GM23338 (cell line): Measurements from ENCODE around the gene PPP1R10. TPM values are rescaled to one million over a fixed set of nuclear protein-coding genes. Genes with fewer than 3 reads are reported as not detected.

Experiments used
- ATAC-seq: fragments of 200-7000 bp; cut with Tn5 transposase; 3 replicates; pipeline ENCODE4 v1.9.1; 2020
- DNase-seq: peaks from one replicate; pipeline ENCODE4 v3.0.0-alpha.2; 2015; ENCODE audit warnings: low spot score
- H2AFZ ChIP-seq: fragments of 200-600 bp; sonication (generic); 2 replicates; pipeline ENCODE4 v1.8.0; 2016; ENCODE audit warnings: antibody characterized with exemption, mild to moderate bottlenecking, moderate library complexity
- H3F3A ChIP-seq: fragments of 200-600 bp; sonication (generic); replicated peaks from 2 replicates; pipeline ENCODE4 v1.8.0; 2017; ENCODE audit warnings: antibody characterized with exemption, mixed run types, low read depth
- H3K27ac ChIP-seq: fragments of 200-600 bp; sonication (generic); 2 replicates; pipeline ENCODE4 v1.6.1; 2016; ENCODE audit warnings: low read depth
- H3K27me3 ChIP-seq: fragments of 200-600 bp; sonication (generic); 2 replicates; pipeline ENCODE4 v1.8.0; 2016; ENCODE audit warnings: mild to moderate bottlenecking, mixed run types, moderate library complexity; ENCODE audit not compliant: insufficient read depth
- H3K36me3 ChIP-seq: fragments of 200-600 bp; sonication (generic); 2 replicates; pipeline ENCODE4 v1.8.0; 2016; ENCODE audit warnings: mild to moderate bottlenecking; ENCODE audit not compliant: insufficient read depth
- H3K4me1 ChIP-seq: fragments of 200-600 bp; sonication (generic); 2 replicates; pipeline ENCODE4 v1.8.0; 2016; ENCODE audit warnings: mild to moderate bottlenecking, moderate library complexity; ENCODE audit not compliant: insufficient read depth
- H3K4me2 ChIP-seq: fragments of 200-600 bp; sonication (generic); 2 replicates; pipeline ENCODE4 v1.7.1; 2017; ENCODE audit warnings: mixed run types
- H3K4me3 ChIP-seq: fragments of 200-600 bp; sonication (generic); 2 replicates; pipeline ENCODE4 v1.6.1; 2016; ENCODE audit warnings: mixed run types
- H3K79me2 ChIP-seq: fragments of 200-600 bp; sonication (generic); replicated peaks from 2 replicates; pipeline ENCODE4 v1.8.0; 2017; ENCODE audit warnings: mild to moderate bottlenecking; ENCODE audit not compliant: insufficient read depth
- H3K9me2 ChIP-seq: fragments of 200-600 bp; sonication (generic); 2 replicates; pipeline ENCODE4 v1.8.0; 2017; ENCODE audit not compliant: insufficient read depth
- H4K20me1 ChIP-seq: fragments of 200-600 bp; sonication (generic); replicated peaks from 2 replicates; pipeline ENCODE4 v1.8.0; 2017; ENCODE audit warnings: mild to moderate bottlenecking; ENCODE audit not compliant: insufficient read depth
- H3K27ac Mint-ChIP-seq: 2 replicates; pipeline ENCODE4 v1.8.0; 2020; ENCODE audit warnings: inconsistent platforms, mild to moderate bottlenecking, moderate library complexity, mixed read lengths
- H3K27me3 Mint-ChIP-seq: 3 replicates; pipeline ENCODE4 v1.8.0; 2022; ENCODE audit warnings: low read depth, mild to moderate bottlenecking, moderate library complexity, mixed read lengths, inconsistent platforms; ENCODE audit not compliant: insufficient read depth, poor library complexity
- H3K36me3 Mint-ChIP-seq: 3 replicates; pipeline ENCODE4 v1.8.0; 2021; ENCODE audit warnings: low read depth, mild to moderate bottlenecking, inconsistent platforms, moderate library complexity, mixed read lengths
- H3K4me1 Mint-ChIP-seq: 3 replicates; pipeline ENCODE4 v1.8.0; 2020; ENCODE audit warnings: mild to moderate bottlenecking, inconsistent platforms, mixed read lengths
- H3K4me3 Mint-ChIP-seq: 3 replicates; pipeline ENCODE4 v1.8.0; 2021; ENCODE audit warnings: moderate library complexity, mild to moderate bottlenecking, inconsistent platforms, mixed read lengths
- H3K9me3 Mint-ChIP-seq: 3 replicates; pipeline ENCODE4 v1.8.0; 2020; ENCODE audit warnings: moderate library complexity, mild to moderate bottlenecking, inconsistent platforms, mixed read lengths
- CREB1 ChIP-seq: fragments of 250-450 bp; sonication (Bioruptor Pico); IDR thresholded peaks from 2 replicates; pipeline ENCODE4 v1.5.0; 2020; ENCODE audit warnings: low read depth, mild to moderate bottlenecking, moderate library complexity
- CTCF ChIP-seq, 2 experiments: fragments of 200-600 bp in 1 of 2; sonication (generic) in 1 of 2; conservative IDR thresholded peaks; 2 replicates each; pipeline versions ENCODE4 v1.5.1 to v1.6.1; 2016 to 2017; ENCODE audit warnings: antibody characterized with exemption in 2 of 2, low read depth in 2 of 2, mild to moderate bottlenecking in 2 of 2, moderate library complexity in 1 of 2
- ETS1 ChIP-seq: IDR thresholded peaks from 2 replicates; pipeline ENCODE4 v1.6.1; 2016; ENCODE audit warnings: antibody characterized with exemption
- EZH2 ChIP-seq: fragments of 200-600 bp; sonication (generic); IDR thresholded peaks from one replicate; pipeline ENCODE4 v1.8.0; 2017; ENCODE audit warnings: antibody characterized with exemption, mild to moderate bottlenecking, low read depth; ENCODE audit not compliant: unreplicated experiment
- EZH2phosphoT487 ChIP-seq: fragments of 200-600 bp; sonication (generic); IDR thresholded peaks from one replicate; pipeline ENCODE4 v1.8.1; 2018; ENCODE audit warnings: antibody characterized with exemption; ENCODE audit not compliant: unreplicated experiment
- JUNB ChIP-seq: IDR thresholded peaks from one replicate; pipeline ENCODE4 v1.6.1; 2016; ENCODE audit warnings: antibody characterized with exemption; ENCODE audit not compliant: unreplicated experiment
- NANOG ChIP-seq: IDR thresholded peaks from 2 replicates; pipeline ENCODE4 v1.6.1; 2016; ENCODE audit warnings: antibody characterized with exemption, borderline replicate concordance
- POLR2AphosphoS5 ChIP-seq: IDR thresholded peaks from 2 replicates; pipeline ENCODE4 v1.6.1; 2016; ENCODE audit warnings: antibody characterized with exemption, low read depth
- ZNF114 ChIP-seq: fragments of 250-450 bp; sonication (Bioruptor Pico); IDR thresholded peaks from 2 replicates; pipeline ENCODE4 v1.5.0; 2020; ENCODE audit warnings: mild to moderate bottlenecking, moderate library complexity
- polyA plus RNA-seq: library from polyadenylated mRNA; unstranded; fragments of >200 nt; fragmentation: Nextera tagmentation; extraction: Ambion mirVana; gene quantifications from 2 replicates; pipeline ENCODE4 v1.2.1, GENCODE V29; 2016
- total RNA-seq: library from RNA; depleted of rRNA; stranded (reverse); fragments of >200 nt; shearing (Covaris generic); gene quantifications from 2 replicates; pipeline ENCODE4 v1.2.3, GENCODE V29; 2014
- TF ChIP-seq, protein P1 (sequence below): fragments of 250-450 bp; sonication (Bioruptor Pico); IDR thresholded peaks from 2 replicates; pipeline ENCODE4 v1.5.0; 2020; ENCODE audit warnings: mild to moderate bottlenecking, moderate library complexity

PPP1R10 gene
- total and polyA plus RNA-seq, 2 experiments from 2014 or later: 41.3 to 42.9 TPM

- TF ChIP-seq CTCF (conservative IDR thresholded peaks at IDR 0.05; ENCODE audit: low read depth in 2 of 2): no peak
- no peak for TF ChIP-seq EZH2
- TF ChIP-seq ZNF114 (CRISPR knock-in tag): no peak
- no peak for TF ChIP-seq ETS1
- TF ChIP-seq EZH2phosphoT487: no peak
- no peak for TF ChIP-seq JUNB
- TF ChIP-seq CREB1 (CRISPR knock-in tag): no peak
- TF ChIP-seq POLR2AphosphoS5: no peak
Measured at GRCh38 chr6:30644769-30645168, 27.7 kb upstream of the PPP1R10 start (continued).

DNA sequence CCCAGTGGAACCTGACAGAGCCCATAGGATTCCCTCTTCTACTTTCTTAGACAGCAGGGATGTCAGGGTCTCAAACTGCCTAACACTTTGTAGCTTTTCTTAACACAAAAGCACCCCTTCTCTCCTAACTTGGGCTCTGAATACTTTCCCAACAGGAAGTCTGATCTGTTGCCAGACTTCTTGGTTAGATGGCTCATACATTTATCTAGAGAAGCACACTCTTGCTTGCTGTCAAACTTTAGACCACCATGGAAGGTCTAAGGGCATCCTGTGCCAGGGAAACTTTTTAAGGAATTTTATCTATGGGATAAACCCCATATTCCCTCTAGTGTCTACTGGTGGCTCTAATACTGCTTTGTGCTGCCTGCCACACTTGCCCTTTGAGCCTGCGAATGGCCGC lies 26.6 kb upstream of the PPP1R10 start:
- H3F3A ChIP-seq: no peaks in the 10 kb centered on the region
- H3K36me3 ChIP-seq: peaks cover 4% of the 10 kb centered on the region; the same call in 1 of the 2 replicates
- peaks cover 28% of the 10 kb centered on the region for H3K79me2 ChIP-seq
- Mint-ChIP-seq H3K27me3 (peaks cover 12% of the 10 kb centered on the region), H3K4me3 (no peak overlapping the region), H3K36me3 (peaks cover 42% of the 10 kb centered on the region), H3K9me3 (no peaks in the 10 kb centered on the region), H3K27ac (no peak overlapping the region), H3K4me1 (peaks cover 16% of the 10 kb centered on the region)
- no peak overlapping the region for H3K27ac ChIP-seq
- ATAC-seq (no peak), DNase-seq (no peak)
- H3K4me1 ChIP-seq: peaks cover 17% of the 10 kb centered on the region
- H4K20me1 ChIP-seq: peaks cover 9% of the 10 kb centered on the region; the same call in 1 of the 2 replicates
- H3K27me3 ChIP-seq: no peaks in the 10 kb centered on the region
- H3K4me3 ChIP-seq: no peak overlapping the region
- H3K4me2 ChIP-seq: no peak overlapping the region
- H2AFZ ChIP-seq: no peak overlapping the region
- no peaks in the 10 kb centered on the region for H3K9me2 ChIP-seq
- TF ChIP-seq CTCF (conservative IDR thresholded peaks at IDR 0.05; ENCODE audit: low read depth in 2 of 2) (no peak), CREB1 (CRISPR knock-in tag) (no peak), NANOG (no peak)
- TF ChIP-seq, protein P1, sequence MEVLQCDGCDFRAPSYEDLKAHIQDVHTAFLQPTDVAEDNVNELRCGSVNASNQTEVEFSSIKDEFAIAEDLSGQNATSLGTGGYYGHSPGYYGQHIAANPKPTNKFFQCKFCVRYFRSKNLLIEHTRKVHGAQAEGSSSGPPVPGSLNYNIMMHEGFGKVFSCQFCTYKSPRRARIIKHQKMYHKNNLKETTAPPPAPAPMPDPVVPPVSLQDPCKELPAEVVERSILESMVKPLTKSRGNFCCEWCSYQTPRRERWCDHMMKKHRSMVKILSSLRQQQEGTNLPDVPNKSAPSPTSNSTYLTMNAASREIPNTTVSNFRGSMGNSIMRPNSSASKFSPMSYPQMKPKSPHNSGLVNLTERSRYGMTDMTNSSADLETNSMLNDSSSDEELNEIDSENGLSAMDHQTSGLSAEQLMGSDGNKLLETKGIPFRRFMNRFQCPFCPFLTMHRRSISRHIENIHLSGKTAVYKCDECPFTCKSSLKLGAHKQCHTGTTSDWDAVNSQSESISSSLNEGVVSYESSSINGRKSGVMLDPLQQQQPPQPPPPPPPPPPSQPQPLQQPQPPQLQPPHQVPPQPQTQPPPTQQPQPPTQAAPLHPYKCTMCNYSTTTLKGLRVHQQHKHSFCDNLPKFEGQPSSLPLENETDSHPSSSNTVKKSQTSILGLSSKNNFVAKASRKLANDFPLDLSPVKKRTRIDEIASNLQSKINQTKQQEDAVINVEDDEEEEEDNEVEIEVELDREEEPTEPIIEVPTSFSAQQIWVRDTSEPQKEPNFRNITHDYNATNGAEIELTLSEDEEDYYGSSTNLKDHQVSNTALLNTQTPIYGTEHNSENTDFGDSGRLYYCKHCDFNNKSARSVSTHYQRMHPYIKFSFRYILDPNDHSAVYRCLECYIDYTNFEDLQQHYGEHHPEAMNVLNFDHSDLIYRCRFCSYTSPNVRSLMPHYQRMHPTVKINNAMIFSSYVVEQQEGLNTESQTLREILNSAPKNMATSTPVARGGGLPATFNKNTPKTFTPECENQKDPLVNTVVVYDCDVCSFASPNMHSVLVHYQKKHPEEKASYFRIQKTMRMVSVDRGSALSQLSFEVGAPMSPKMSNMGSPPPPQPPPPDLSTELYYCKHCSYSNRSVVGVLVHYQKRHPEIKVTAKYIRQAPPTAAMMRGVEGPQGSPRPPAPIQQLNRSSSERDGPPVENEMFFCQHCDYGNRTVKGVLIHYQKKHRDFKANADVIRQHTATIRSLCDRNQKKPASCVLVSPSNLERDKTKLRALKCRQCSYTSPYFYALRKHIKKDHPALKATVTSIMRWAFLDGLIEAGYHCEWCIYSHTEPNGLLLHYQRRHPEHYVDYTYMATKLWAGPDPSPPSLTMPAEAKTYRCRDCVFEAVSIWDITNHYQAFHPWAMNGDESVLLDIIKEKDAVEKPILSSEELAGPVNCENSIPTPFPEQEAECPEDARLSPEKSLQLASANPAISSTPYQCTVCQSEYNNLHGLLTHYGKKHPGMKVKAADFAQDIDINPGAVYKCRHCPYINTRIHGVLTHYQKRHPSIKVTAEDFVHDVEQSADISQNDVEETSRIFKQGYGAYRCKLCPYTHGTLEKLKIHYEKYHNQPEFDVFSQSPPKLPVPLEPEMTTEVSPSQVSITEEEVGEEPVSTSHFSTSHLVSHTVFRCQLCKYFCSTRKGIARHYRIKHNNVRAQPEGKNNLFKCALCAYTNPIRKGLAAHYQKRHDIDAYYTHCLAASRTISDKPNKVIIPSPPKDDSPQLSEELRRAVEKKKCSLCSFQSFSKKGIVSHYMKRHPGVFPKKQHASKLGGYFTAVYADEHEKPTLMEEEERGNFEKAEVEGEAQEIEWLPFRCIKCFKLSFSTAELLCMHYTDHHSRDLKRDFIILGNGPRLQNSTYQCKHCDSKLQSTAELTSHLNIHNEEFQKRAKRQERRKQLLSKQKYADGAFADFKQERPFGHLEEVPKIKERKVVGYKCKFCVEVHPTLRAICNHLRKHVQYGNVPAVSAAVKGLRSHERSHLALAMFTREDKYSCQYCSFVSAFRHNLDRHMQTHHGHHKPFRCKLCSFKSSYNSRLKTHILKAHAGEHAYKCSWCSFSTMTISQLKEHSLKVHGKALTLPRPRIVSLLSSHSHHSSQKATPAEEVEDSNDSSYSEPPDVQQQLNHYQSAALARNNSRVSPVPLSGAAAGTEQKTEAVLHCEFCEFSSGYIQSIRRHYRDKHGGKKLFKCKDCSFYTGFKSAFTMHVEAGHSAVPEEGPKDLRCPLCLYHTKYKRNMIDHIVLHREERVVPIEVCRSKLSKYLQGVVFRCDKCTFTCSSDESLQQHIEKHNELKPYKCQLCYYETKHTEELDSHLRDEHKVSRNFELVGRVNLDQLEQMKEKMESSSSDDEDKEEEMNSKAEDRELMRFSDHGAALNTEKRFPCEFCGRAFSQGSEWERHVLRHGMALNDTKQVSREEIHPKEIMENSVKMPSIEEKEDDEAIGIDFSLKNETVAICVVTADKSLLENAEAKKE (CRISPR knock-in tag): no peak
